ENCODE measurements around the gene TBC1D19.

GRCh38 chr4:26780539-26780938, 196.7 kb downstream of the TBC1D19 start:
- TF ChIP-seq REST (IDR thresholded peaks at IDR 0.05; ENCODE audit: insufficient read depth in 1 of 2, low read depth in 2 of 2, low read length in 2 of 2) = no peak
- TF ChIP-seq SIN3A (IDR thresholded peaks at IDR 0.05; ENCODE audit: borderline replicate concordance, insufficient read depth, low read length) = no peak
- no peak for TF ChIP-seq TAF1 (IDR thresholded peaks at IDR 0.05; ENCODE audit: borderline replicate concordance, insufficient read depth, low read length)

All from PFSK-1 (cell line).